Inflammatory macrophage treated with lipopolysaccharide for 1 hour (primary cell): ENCODE results near the gene ZNF500.

ENCODE experiments used
- DNase-seq, 2 donors: peaks; one replicate each; pipeline ENCODE4 v3.0.0-alpha.2; 2020 to 2022

ZNF500 gene

DNA sequence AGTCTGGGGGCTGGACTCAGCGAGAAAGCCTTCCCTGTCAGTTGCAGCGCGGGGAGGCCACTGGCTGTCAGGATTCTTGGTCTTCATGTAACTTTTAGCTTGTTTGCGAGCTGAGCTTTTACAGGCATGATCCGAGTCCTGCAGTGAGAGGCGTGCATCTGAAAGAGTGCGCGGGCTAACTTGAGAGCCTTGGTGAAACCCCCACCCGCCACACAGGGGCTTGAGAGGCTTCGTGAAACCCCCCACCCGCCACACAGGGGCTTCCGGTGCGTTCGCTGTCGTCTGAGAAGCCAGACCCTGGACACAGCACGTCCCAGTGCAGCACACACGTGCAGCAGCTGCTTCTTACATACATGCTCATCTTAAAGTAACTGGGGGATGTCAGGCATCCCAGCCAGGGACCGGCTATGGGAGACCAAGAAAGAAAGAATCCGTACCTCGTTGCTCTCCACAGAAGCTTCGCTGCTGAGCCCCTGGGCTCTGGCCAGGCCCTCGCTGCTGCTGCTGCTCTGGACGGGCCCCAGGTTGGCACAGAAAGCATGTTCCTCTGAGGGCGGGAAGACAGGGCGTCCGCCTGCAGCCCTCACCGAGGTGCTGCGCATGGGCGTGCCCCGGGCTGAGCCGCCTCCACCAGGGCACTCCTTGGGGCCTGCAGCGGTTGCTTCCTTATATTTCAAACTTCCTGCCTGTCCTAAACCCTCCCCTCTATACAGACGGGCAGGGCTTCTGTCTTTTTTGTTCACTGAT is 65.8 kb downstream of the ZNF500 start:
- no peak for DNase-seq

- DNase-seq, result no peak
Measured at GRCh38 chr16:4700380-4700996, 66.5 kb downstream of the ZNF500 start.

DNA sequence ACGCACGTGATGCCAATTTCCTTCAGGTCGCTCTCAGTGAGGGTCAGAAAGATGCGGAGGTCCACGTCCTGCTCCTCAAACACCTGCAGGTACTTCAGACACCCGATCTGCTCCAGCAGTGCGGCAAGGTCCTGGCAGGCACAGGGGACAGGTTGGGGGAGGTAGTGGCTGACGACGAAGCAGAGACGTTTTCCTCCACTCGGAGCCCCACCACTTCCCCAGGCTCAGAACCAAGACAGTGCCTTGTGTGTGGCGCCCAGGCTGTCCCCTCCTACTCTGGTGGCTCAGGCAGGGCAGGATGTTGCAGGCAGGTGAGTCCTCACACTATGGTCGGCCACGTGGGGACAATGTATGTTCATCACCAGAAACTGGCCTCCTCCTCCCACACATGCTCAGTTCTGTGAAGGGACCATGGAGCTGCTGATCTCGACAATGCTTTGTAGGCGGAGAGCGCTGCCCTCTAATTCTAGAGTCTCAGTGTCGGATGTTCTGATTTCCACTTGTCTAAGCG is 67.9 kb downstream of the ZNF500 start:
- DNase-seq, result no peak

DNA sequence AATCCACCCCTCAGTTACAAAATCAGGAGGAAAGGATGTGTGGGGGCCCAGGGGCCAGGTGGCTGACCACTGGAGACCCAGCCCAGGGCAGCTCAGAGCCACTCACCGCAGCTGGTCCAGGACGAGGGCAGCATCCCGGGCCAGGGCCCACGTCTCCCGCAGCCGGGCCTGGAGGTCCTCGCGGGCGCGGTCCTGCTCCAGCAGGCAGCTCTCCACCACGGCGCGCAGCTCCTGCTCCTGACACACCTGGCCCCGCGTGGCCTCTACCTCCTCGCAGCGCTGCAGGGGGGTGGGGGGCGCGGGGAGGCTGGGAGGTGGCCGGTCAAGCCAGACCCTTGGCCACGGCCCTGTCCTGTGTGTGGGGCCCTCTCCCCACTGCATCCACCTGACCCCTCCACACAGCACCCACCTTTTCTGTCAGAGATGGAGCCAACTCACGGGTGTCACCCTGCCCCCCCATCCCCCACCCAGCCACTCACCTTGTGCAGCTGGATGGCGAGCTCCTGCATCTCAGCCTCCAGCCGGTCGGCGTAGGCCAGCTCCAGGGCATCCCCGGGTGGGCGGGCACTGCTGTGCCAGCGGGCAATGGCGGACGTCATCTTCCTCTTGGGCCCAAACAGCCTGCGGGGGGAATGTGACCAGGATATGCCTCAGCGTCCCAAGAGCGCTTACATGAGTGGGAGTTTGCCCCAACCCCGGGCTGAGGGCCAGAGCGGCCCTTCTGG is 68.5 kb downstream of the ZNF500 start:
- DNase-seq, result no peak
